Mesenchymal stem cell (in vitro differentiated cells and primary cell): ENCODE measurements around the gene VPREB3.

Experiments used
- DNase-seq: peaks from one replicate; pipeline ENCODE4 v3.0.0-alpha.2; 2013
- H2AFZ ChIP-seq: one replicate; pipeline ENCODE4 v1.6.1; 2013; ENCODE audit warnings: low read depth, mild to moderate bottlenecking, control low read depth, inconsistent platforms, low read length, moderate library complexity
- H2AK5ac ChIP-seq: 2 replicates; pipeline ENCODE4 v1.6.1; 2013; ENCODE audit warnings: low read length, moderate library complexity, mild to moderate bottlenecking, inconsistent platforms; ENCODE audit not compliant: severe bottlenecking
- H2BK120ac ChIP-seq: one replicate; pipeline ENCODE4 v1.6.1; 2013; ENCODE audit warnings: low read depth, mild to moderate bottlenecking, inconsistent platforms, low read length, moderate library complexity
- H2BK12ac ChIP-seq, 2 experiments: one replicate each; pipeline ENCODE4 v1.6.1; 2013; ENCODE audit warnings: inconsistent platforms in 2 of 2, low read length in 2 of 2, mild to moderate bottlenecking in 2 of 2, moderate library complexity in 2 of 2, control low read depth in 1 of 2
- H2BK15ac ChIP-seq: one replicate; pipeline ENCODE4 v1.6.1; 2013; ENCODE audit warnings: mild to moderate bottlenecking, low read depth, inconsistent platforms; ENCODE audit not compliant: poor library complexity, severe bottlenecking
- H2BK5ac ChIP-seq: 2 replicates; pipeline ENCODE4 v1.6.1; 2013; ENCODE audit warnings: low read depth, mild to moderate bottlenecking, low read length, control low read depth, inconsistent platforms; ENCODE audit not compliant: poor library complexity, severe bottlenecking
- H3K14ac ChIP-seq, 2 experiments: one replicate each; pipeline ENCODE4 v1.6.1; 2013; ENCODE audit warnings: inconsistent platforms in 2 of 2, low read length in 2 of 2, control low read depth in 1 of 2, mild to moderate bottlenecking in 1 of 2, moderate library complexity in 1 of 2
- H3K18ac ChIP-seq, 2 experiments: one replicate each; pipeline ENCODE4 v1.6.1; 2013; ENCODE audit warnings: inconsistent platforms in 2 of 2, low read length in 2 of 2, control low read depth in 1 of 2, low read depth in 1 of 2, mild to moderate bottlenecking in 1 of 2
- H3K23ac ChIP-seq, 2 experiments: one replicate each; pipeline ENCODE4 v1.6.1; 2013; ENCODE audit warnings: inconsistent platforms in 2 of 2, low read length in 2 of 2, mild to moderate bottlenecking in 2 of 2, moderate library complexity in 2 of 2, control low read depth in 1 of 2
- H3K27ac ChIP-seq: 2 replicates; pipeline ENCODE4 v1.5.1; 2013; ENCODE audit warnings: mild to moderate bottlenecking, moderate library complexity, low read length, control low read depth, inconsistent platforms; ENCODE audit not compliant: poor library complexity, severe bottlenecking
- H3K27me3 ChIP-seq, 2 experiments: 2 replicates each; pipeline versions ENCODE4 v1.6.1 to v1.7.0; 2013; ENCODE audit warnings: low read length in 2 of 2, mild to moderate bottlenecking in 2 of 2, moderate library complexity in 2 of 2, control low read depth in 1 of 2, inconsistent platforms in 1 of 2; ENCODE audit not compliant: control insufficient read depth in 1 of 2, insufficient read depth in 1 of 2
- H3K36me3 ChIP-seq, 2 experiments: 2 replicates each; pipeline versions ENCODE4 v1.6.1 to v1.7.0; 2013; ENCODE audit warnings: low read length in 2 of 2, control low read depth in 1 of 2, inconsistent platforms in 1 of 2, low read depth in 1 of 2, mild to moderate bottlenecking in 1 of 2; ENCODE audit not compliant: insufficient read depth in 2 of 2, control insufficient read depth in 1 of 2
- H3K4ac ChIP-seq, 2 experiments: one replicate each; pipeline ENCODE4 v1.6.1; 2013; ENCODE audit warnings: inconsistent platforms in 2 of 2, low read length in 2 of 2, mild to moderate bottlenecking in 2 of 2, moderate library complexity in 2 of 2, control low read depth in 1 of 2, low read depth in 1 of 2
- H3K4me1 ChIP-seq: 2 replicates; pipeline ENCODE4 v1.6.1; 2013; ENCODE audit warnings: low read depth, low read length, control low read depth; ENCODE audit not compliant: control insufficient read depth, insufficient read depth
- H3K4me2 ChIP-seq: 2 replicates; pipeline ENCODE4 v1.6.1; 2013; ENCODE audit warnings: low read length, mild to moderate bottlenecking, inconsistent platforms; ENCODE audit not compliant: poor library complexity, severe bottlenecking
- H3K4me3 ChIP-seq, 2 experiments: 2 replicates each; pipeline versions ENCODE4 v1.5.1 to v1.7.0; 2013; ENCODE audit warnings: low read length in 2 of 2, mild to moderate bottlenecking in 2 of 2, control low read depth in 1 of 2, low read depth in 1 of 2; ENCODE audit not compliant: insufficient read depth in 1 of 2
- H3K79me1 ChIP-seq: replicated peaks from 2 replicates; pipeline ENCODE4 v1.6.1; 2013; ENCODE audit warnings: mild to moderate bottlenecking, control low read depth, low read length, inconsistent platforms; ENCODE audit not compliant: poor library complexity, severe bottlenecking
- H3K9ac ChIP-seq: 2 replicates; pipeline ENCODE4 v1.7.0; 2013; ENCODE audit warnings: mild to moderate bottlenecking, low read length, moderate library complexity
- H3K9me3 ChIP-seq: 2 replicates; pipeline ENCODE4 v1.7.0; 2013; ENCODE audit warnings: mild to moderate bottlenecking, low read length; ENCODE audit not compliant: control insufficient read depth
- H4K8ac ChIP-seq: one replicate; pipeline ENCODE4 v1.6.1; 2013; ENCODE audit warnings: inconsistent platforms, mild to moderate bottlenecking, low read length, moderate library complexity
- H4K91ac ChIP-seq: one replicate; pipeline ENCODE4 v1.6.1; 2013; ENCODE audit warnings: mild to moderate bottlenecking, low read length, inconsistent platforms
- WGBS: methylation state at CpG from one replicate; pipeline ENCODE4 v1.1.7; 2013; ENCODE audit warnings: mixed read lengths; 5-methylcytosine and 5-hydroxymethylcytosine counted together

VPREB3 gene

DNA sequence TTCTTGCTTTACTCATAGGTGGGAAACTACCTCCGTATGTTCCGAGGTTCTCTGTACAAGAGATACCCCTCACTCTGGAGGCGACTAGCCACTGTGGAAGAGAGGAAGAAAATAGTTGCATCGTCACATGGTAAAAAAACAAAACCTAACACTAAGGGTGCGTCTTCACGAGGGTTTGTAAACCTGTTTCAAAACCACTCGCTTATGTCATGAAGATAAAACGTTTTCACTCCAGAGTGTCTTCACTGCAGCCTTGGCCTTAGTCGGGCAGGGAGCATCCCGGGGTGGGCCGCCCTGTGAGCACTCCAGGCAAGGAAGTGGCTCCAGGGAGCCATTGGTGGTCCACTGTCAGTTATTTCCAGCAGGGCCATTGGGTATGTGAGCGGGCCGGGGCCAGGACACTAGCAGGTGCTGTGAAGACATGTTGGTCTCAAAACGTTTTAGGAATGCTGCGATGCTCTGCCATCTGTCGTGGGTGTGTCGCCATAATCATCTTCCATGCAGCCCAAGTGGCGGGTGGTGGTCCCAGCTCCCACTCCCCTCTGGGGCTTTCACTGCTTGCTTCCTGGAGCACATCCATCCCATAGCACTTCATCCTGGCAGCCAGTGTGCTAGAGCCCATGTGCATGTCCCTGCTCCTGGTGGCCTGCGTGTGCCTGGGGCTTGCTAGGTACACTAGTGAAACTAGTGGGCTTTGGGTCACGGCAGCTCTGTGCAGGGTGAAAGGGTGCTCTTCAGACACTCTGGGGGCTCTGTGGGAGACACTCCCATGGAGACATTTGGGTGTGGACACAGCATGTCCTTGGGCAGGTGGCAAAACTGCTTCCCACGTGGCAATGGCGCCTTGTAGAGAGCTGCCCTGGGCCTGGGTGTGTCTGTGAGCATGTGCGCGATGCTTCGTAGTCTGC is 37.8 kb upstream of the VPREB3 start:
- no peak overlapping the region for H4K91ac ChIP-seq
- no peak overlapping the region for H2AFZ ChIP-seq
- no peaks in the 10 kb centered on the region for H3K27me3 ChIP-seq
- no peaks in the 10 kb centered on the region for H3K9me3 ChIP-seq
- no peak overlapping the region for H2BK15ac ChIP-seq
- H3K9ac ChIP-seq: peak overlapping the region; percentile 76
- no peak overlapping the region for H2BK12ac ChIP-seq
- H3K23ac ChIP-seq: no peak overlapping the region
- H3K4me3 ChIP-seq: peak overlapping the region in 1 of 2 experiments; percentile 56
- H2AK5ac ChIP-seq: no peak overlapping the region
- WGBS: 95% methylated on average over 25 of the region's 25 CpGs
- H2BK120ac ChIP-seq: no peak overlapping the region
- no peak overlapping the region for H3K27ac ChIP-seq
- H4K8ac ChIP-seq: no peak overlapping the region
- no peak overlapping the region for H3K18ac ChIP-seq
- H3K4me2 ChIP-seq: no peak overlapping the region
- no peak overlapping the region for H3K14ac ChIP-seq
- H3K4me1 ChIP-seq: peaks cover 9% of the 10 kb centered on the region
- H3K4ac ChIP-seq: no peak overlapping the region
- H3K79me1 ChIP-seq: peaks cover 19% of the 10 kb centered on the region
- peaks cover 48 to 51% of the 10 kb centered on the region in 2 experiments for H3K36me3 ChIP-seq
- DNase-seq: no peak
- no peak overlapping the region for H2BK5ac ChIP-seq

DNA sequence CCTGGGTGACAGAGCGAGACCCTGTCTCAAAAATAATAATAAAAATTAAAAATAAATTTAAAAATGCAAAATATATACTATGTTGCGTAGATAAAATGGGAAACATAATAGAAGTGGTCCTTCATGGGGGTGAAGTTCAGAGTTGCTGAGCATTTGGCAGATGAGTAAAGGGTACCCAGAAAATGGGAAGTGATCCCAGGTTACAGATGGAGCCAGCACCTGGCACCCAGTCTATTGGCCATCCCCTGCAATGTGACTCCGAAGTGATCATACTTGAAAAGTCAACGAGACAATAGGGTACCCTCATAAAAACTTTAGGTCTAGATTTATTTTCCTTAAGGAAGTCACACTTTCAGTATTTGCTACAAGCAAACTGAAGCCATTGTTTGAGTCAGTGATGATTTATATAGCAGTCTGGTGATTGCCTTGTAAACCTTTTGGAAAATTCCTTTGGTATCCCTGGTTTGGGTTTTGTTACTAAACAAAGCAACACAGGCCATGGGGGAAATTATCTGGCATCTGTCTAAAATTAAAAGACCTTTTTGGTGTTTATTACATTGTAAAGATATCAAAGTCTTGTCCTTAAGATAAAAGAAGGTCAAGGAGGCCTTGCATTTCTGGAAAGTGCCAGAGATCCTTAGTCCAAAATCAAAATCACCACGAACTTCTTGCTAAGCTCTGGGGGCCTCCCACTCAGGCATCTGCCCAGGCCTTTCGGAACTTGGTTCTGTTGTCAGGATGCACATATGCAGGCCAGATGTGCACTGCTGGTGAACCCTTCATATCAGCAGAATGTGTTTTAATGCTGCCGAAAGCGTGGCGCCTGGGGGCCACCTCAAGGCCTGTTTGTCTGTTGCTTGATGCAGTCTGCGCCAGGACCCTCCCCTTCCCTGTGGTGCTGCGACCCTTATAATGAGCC is 36.9 kb upstream of the VPREB3 start:
- no peak overlapping the region for H2AK5ac ChIP-seq
- no peak overlapping the region for H3K23ac ChIP-seq
- no peak overlapping the region for H3K4ac ChIP-seq
- no peaks in the 10 kb centered on the region for H3K27me3 ChIP-seq
- no peaks in the 10 kb centered on the region for H3K9me3 ChIP-seq
- DNase-seq: no peak
- no peak overlapping the region for H2BK120ac ChIP-seq
- peaks cover 40 to 44% of the 10 kb centered on the region in 2 experiments for H3K36me3 ChIP-seq
- no peak overlapping the region for H4K91ac ChIP-seq
- H3K79me1 ChIP-seq: peaks cover 13% of the 10 kb centered on the region
- H3K14ac ChIP-seq: no peak overlapping the region
- H3K9ac ChIP-seq: peak overlapping the region; percentile 76
- no peak overlapping the region for H3K4me2 ChIP-seq
- H3K4me3 ChIP-seq: peak overlapping the region in 1 of 2 experiments; percentile 56
- H2BK15ac ChIP-seq: no peak overlapping the region
- no peak overlapping the region for H3K27ac ChIP-seq
- H3K4me1 ChIP-seq: peaks cover 15% of the 10 kb centered on the region
- H4K8ac ChIP-seq: peak overlapping the region; percentile 24
- no peak overlapping the region for H2BK12ac ChIP-seq
- no peak overlapping the region for H2AFZ ChIP-seq
- H2BK5ac ChIP-seq: no peak overlapping the region
- WGBS: 69% methylated on average over 10 of the region's 11 CpGs
- H3K18ac ChIP-seq: no peak overlapping the region

GRCh38 chr22:23789638-23790037 is 35.4 kb upstream of the VPREB3 start:
- Histone ChIP-seq H4K8ac (no peak overlapping the region), H2AFZ (no peak overlapping the region), H3K4me3 (no peak overlapping the region), H3K23ac (no peak overlapping the region), H3K4me2 (no peak overlapping the region), H3K79me1 (peaks cover 11% of the 10 kb centered on the region), H2BK120ac (no peak overlapping the region), H3K9ac (no peak overlapping the region), H2AK5ac (no peak overlapping the region), H3K9me3 (no peaks in the 10 kb centered on the region), H3K18ac (no peak overlapping the region), H2BK5ac (no peak overlapping the region), H4K91ac (no peak overlapping the region), H3K14ac (no peak overlapping the region), H3K4ac (no peak overlapping the region), H3K4me1 (peaks cover 16% of the 10 kb centered on the region), H3K27me3 (no peaks in the 10 kb centered on the region), H3K36me3 (peaks cover 27 to 33% of the 10 kb centered on the region in 2 experiments), H2BK15ac (no peak overlapping the region), H2BK12ac (no peak overlapping the region), H3K27ac (no peak overlapping the region)
- peak; percentile 27 for DNase-seq
- WGBS: 94% methylated on average over 4 of the region's 4 CpGs

DNA sequence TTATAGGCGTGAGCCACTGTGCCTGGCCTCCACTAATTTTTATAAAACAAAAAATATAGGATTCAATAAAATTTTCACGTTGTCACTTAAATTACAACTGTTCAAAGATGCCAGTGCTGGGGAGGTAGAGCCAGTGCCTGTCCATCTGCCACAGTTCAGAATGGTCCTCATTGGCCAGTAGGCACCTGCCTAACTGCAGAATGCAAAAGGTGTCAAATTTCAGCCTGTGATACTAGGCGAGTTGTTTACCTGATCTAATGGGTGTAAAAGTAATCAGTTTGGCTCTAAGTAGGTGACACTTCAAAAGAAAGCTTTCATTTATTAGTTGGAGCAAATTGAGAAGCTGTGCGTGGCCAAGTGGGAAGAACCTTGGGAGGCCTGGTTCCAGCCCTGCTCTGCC is 34.9 kb upstream of the VPREB3 start:
- Histone ChIP-seq H2AK5ac (no peak overlapping the region), H2BK5ac (no peak overlapping the region), H3K27ac (no peak overlapping the region), H3K23ac (no peak overlapping the region), H4K8ac (no peak overlapping the region), H3K4me2 (no peak overlapping the region), H3K9ac (no peak overlapping the region), H3K36me3 (peaks cover 22 to 27% of the 10 kb centered on the region in 2 experiments), H2BK15ac (no peak overlapping the region), H4K91ac (no peak overlapping the region), H3K4me1 (peaks cover 20% of the 10 kb centered on the region), H3K79me1 (peaks cover 9% of the 10 kb centered on the region), H3K4ac (no peak overlapping the region), H3K4me3 (no peak overlapping the region), H2BK120ac (no peak overlapping the region), H2AFZ (no peak overlapping the region), H3K14ac (no peak overlapping the region), H3K9me3 (no peaks in the 10 kb centered on the region), H2BK12ac (no peak overlapping the region), H3K27me3 (no peaks in the 10 kb centered on the region), H3K18ac (no peak overlapping the region)
- 88% methylated on average over 4 of the region's 4 CpGs for WGBS
- no peak for DNase-seq
